ENCODE results near the gene MEIS1.

DNA sequence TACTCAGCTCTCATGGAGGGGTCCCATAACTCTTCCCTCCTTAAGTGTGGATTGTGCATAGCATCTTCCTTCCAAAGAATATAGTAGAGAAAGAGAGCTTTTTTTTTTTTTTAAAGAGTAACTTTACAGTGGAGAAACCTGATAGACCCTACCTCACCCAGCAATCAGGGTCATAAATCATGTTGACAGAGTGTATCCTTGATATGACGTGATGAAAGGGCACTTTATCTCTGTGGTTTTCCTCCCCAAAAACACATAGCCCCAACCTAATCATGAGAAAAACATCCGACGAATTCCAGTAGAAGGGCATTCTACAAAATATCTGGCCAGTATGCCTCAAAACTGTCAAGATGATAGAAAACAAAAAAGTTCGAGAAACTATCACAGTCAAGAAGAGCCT is 29.5 kb upstream of the MEIS1 start:
- TF ChIP-seq POLR2A (IDR thresholded peaks at IDR 0.05), result no peak
- TF ChIP-seq, protein P1, sequence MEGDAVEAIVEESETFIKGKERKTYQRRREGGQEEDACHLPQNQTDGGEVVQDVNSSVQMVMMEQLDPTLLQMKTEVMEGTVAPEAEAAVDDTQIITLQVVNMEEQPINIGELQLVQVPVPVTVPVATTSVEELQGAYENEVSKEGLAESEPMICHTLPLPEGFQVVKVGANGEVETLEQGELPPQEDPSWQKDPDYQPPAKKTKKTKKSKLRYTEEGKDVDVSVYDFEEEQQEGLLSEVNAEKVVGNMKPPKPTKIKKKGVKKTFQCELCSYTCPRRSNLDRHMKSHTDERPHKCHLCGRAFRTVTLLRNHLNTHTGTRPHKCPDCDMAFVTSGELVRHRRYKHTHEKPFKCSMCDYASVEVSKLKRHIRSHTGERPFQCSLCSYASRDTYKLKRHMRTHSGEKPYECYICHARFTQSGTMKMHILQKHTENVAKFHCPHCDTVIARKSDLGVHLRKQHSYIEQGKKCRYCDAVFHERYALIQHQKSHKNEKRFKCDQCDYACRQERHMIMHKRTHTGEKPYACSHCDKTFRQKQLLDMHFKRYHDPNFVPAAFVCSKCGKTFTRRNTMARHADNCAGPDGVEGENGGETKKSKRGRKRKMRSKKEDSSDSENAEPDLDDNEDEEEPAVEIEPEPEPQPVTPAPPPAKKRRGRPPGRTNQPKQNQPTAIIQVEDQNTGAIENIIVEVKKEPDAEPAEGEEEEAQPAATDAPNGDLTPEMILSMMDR (IDR thresholded peaks at IDR 0.05), result no peak
